Measurements from ENCODE around the gene KLRC1. TPM values are rescaled to one million over a fixed set of nuclear protein-coding genes. Genes with fewer than 3 reads are reported as not detected.
"Not testable (repeated sequence)": the region's sequence is repeated elsewhere in the genome, so short reads cannot be mapped to it uniquely, and the experiment has no call there.

KLRC1 gene
- polyA plus RNA-seq, 4 donors, result 0.58 to 4.6 (median 0.81) TPM; not detected in 1

GRCh38 chr12:10406725-10407124 is 46.5 kb downstream of the KLRC1 start:
- H3K9me3 ChIP-seq (ENCODE audit: control insufficient read depth in 2 of 2, insufficient read depth in 1 of 2, low read depth in 1 of 2, low read length in 1 of 2), result no peaks in the 10 kb centered on the region
- DNase-seq (no peak), FAIRE-seq (no peak)
- H3K27ac ChIP-seq (ENCODE audit: low read depth in 1 of 3, low read length in 2 of 3), result no peak overlapping the region
- H3K4me3 ChIP-seq (ENCODE audit: low read depth in 1 of 3, low read length in 3 of 3), result peak overlapping the region in 1 of 3 donors; percentile 16
- no peaks in the 10 kb centered on the region for H3K27me3 ChIP-seq (ENCODE audit: control insufficient read depth in 3 of 3, insufficient read depth in 3 of 3, low read length in 3 of 3)
- WGBS, 3 donors, result 60 to 69% (median 68%) methylated on average over 4 of the region's 4 CpGs
- H3K4me1 ChIP-seq (ENCODE audit: control insufficient read depth in 3 of 3, insufficient read depth in 2 of 3, low read depth in 1 of 3, low read length in 2 of 3), result no peaks in the 10 kb centered on the region
- peaks cover 0 to 2% (median 0%) of the 10 kb centered on the region in 3 donors for H3K36me3 ChIP-seq (ENCODE audit: control insufficient read depth in 3 of 3, insufficient read depth in 2 of 3, low read depth in 1 of 3, low read length in 3 of 3)

DNA sequence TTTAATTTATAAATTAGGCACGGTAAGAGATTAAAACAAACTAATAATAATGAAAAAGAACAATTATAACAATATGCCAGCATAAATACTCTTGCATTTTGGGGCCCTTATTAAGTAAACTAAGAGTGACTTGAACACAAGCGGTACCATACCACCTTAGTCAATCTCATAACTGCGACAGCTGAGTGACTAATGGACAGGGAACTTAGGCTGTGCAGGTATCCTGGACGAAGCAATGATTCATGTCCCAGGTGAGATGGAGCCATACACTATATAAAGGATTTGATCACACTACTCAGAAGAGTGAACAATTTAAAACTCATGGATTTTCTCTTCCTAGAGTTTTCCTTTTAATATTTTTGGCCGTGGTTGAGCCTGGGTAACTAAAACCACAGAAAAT is 47.9 kb downstream of the KLRC1 start:
- no peak overlapping the region for H3K27ac ChIP-seq (ENCODE audit: low read depth in 1 of 3, low read length in 2 of 3)
- H3K27me3 ChIP-seq (ENCODE audit: control insufficient read depth in 3 of 3, insufficient read depth in 3 of 3, low read length in 3 of 3), result no peaks in the 10 kb centered on the region
- peaks cover 0 to 2% (median 0%) of the 10 kb centered on the region in 3 donors for H3K36me3 ChIP-seq (ENCODE audit: control insufficient read depth in 3 of 3, insufficient read depth in 2 of 3, low read depth in 1 of 3, low read length in 3 of 3)
- DNase-seq (no peak), FAIRE-seq (no peak)
- WGBS, 3 donors, result 86 to 90% (median 87%) methylated on average over 5 of the region's 5 CpGs
- H3K4me1 ChIP-seq (ENCODE audit: control insufficient read depth in 3 of 3, insufficient read depth in 2 of 3, low read depth in 1 of 3, low read length in 2 of 3), result no peaks in the 10 kb centered on the region
- no peak overlapping the region for H3K4me3 ChIP-seq (ENCODE audit: low read depth in 1 of 3, low read length in 3 of 3)
- no peaks in the 10 kb centered on the region for H3K9me3 ChIP-seq (ENCODE audit: control insufficient read depth in 2 of 2, insufficient read depth in 1 of 2, low read depth in 1 of 2, low read length in 1 of 2)

DNA sequence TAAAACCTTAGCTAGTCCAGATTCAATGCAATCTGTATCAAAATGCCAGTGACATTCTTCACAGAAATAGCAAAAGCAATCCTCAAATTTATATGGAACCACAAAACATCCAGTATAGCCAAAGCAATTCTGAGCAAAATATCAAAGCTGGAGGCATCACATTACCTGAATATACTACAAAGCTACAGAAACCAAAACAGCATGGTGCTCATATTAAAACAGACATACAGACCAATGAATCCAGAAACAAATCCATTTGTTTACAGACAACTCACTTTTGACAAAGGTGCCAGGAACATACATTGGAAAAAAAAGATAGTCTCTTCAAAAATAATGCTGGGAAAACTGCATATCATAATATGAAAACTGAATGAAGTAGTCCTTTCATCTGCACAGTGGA is 48.4 kb downstream of the KLRC1 start:
- Histone ChIP-seq H3K27me3 (ENCODE audit: control insufficient read depth in 3 of 3, insufficient read depth in 3 of 3, low read length in 3 of 3) (no peaks in the 10 kb centered on the region), H3K9me3 (ENCODE audit: control insufficient read depth in 2 of 2, insufficient read depth in 1 of 2, low read depth in 1 of 2, low read length in 1 of 2) (no peaks in the 10 kb centered on the region), H3K4me1 (ENCODE audit: control insufficient read depth in 3 of 3, insufficient read depth in 2 of 3, low read depth in 1 of 3, low read length in 2 of 3) (no peaks in the 10 kb centered on the region), H3K36me3 (ENCODE audit: control insufficient read depth in 3 of 3, insufficient read depth in 2 of 3, low read depth in 1 of 3, low read length in 3 of 3) (peaks cover 0 to 2% (median 0%) of the 10 kb centered on the region in 3 donors), H3K27ac (ENCODE audit: low read depth in 1 of 3, low read length in 2 of 3) (no peak overlapping the region), H3K4me3 (ENCODE audit: low read depth in 1 of 3, low read length in 3 of 3) (no peak overlapping the region)
- FAIRE-seq (no peak), DNase-seq (no peak)

DNA sequence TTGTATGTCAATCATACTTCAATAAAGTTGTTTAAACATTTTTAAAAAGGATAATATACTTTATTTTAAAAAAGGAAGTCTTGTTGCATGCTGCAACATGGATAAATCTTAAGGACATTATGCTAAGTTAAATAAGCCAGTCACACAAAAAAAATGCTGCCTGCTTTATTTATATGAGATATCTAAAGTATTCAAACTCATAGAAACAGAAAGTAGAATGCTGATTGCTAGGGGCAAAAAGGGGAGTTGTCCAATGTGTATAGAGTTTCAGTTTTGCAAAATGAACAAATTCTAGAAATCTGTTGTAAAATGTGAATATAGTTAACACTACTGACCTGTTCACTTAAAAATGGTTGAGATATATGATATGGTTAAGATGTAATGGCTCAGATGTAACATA is 52.3 kb downstream of the KLRC1 start:
- Histone ChIP-seq H3K4me1 (ENCODE audit: control insufficient read depth in 3 of 3, insufficient read depth in 2 of 3, low read depth in 1 of 3, low read length in 2 of 3) (no peaks in the 10 kb centered on the region), H3K36me3 (ENCODE audit: control insufficient read depth in 3 of 3, insufficient read depth in 2 of 3, low read depth in 1 of 3, low read length in 3 of 3) (peaks cover 0 to 2% (median 0%) of the 10 kb centered on the region in 3 donors), H3K4me3 (ENCODE audit: low read depth in 1 of 3, low read length in 3 of 3) (no peak overlapping the region), H3K9me3 (ENCODE audit: control insufficient read depth in 2 of 2, insufficient read depth in 1 of 2, low read depth in 1 of 2, low read length in 1 of 2) (no peaks in the 10 kb centered on the region), H3K27me3 (ENCODE audit: control insufficient read depth in 3 of 3, insufficient read depth in 3 of 3, low read length in 3 of 3) (no peaks in the 10 kb centered on the region), H3K27ac (ENCODE audit: low read depth in 1 of 3, low read length in 2 of 3) (no peak overlapping the region)
- FAIRE-seq, result no peak
- no peak for DNase-seq

DNA sequence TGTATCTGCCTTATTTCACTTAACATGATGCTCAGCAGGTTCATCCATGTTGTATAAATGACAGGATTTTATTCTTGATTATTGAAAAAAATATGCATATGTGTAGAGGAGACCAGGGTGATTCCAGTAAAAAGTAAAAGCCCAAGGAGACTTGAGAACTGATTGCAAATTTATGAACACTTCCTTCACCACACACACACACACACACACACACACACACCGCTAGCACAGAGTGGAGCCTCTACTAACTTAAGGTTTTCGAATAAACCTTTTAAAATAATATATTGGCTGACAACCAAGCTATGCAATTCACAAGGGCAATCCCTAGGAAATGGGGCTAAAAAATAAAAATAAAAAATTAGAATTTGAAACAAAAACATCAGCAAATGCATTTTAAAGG is 55.0 kb downstream of the KLRC1 start:
- no peak for FAIRE-seq
- Histone ChIP-seq H3K27me3 (ENCODE audit: control insufficient read depth in 3 of 3, insufficient read depth in 3 of 3, low read length in 3 of 3) (no peaks in the 10 kb centered on the region), H3K4me1 (ENCODE audit: control insufficient read depth in 3 of 3, insufficient read depth in 2 of 3, low read depth in 1 of 3, low read length in 2 of 3) (peaks cover 0 to 4% (median 0%) of the 10 kb centered on the region in 3 donors), H3K4me3 (ENCODE audit: low read depth in 1 of 3, low read length in 3 of 3) (no peak overlapping the region), H3K36me3 (ENCODE audit: control insufficient read depth in 3 of 3, insufficient read depth in 2 of 3, low read depth in 1 of 3, low read length in 3 of 3) (no peaks in the 10 kb centered on the region), H3K27ac (ENCODE audit: low read depth in 1 of 3, low read length in 2 of 3) (no peak overlapping the region), H3K9me3 (ENCODE audit: control insufficient read depth in 2 of 2, insufficient read depth in 1 of 2, low read depth in 1 of 2, low read length in 1 of 2) (no peaks in the 10 kb centered on the region)
- 86 to 98% (median 87%) methylated on average over 2 of the region's 2 CpGs for WGBS, 3 donors
- no peak for DNase-seq

DNA sequence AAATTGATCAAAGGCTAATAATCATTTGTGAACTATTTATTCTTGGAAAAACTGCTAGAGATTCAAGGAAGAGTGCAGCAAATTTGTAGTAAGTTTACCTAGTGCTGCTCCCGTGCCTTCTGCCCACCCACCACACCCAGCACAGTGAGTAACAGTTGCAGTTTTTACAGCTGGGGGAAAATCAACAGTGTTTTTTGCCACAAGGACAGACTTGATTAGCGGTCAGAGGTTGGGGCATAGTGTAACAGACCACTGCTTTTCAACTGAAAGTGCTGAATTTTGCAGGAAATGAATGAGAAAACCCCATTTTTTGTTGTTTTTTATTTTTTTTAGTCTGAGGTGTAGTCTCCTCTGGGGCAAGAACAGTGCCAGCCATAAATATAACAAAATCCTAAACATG is 55.9 kb downstream of the KLRC1 start:
- Histone ChIP-seq H3K27me3 (ENCODE audit: control insufficient read depth in 3 of 3, insufficient read depth in 3 of 3, low read length in 3 of 3) (no peaks in the 10 kb centered on the region), H3K9me3 (ENCODE audit: control insufficient read depth in 2 of 2, insufficient read depth in 1 of 2, low read depth in 1 of 2, low read length in 1 of 2) (no peaks in the 10 kb centered on the region), H3K27ac (ENCODE audit: low read depth in 1 of 3, low read length in 2 of 3) (no peak overlapping the region), H3K4me3 (ENCODE audit: low read depth in 1 of 3, low read length in 3 of 3) (no peak overlapping the region), H3K4me1 (ENCODE audit: control insufficient read depth in 3 of 3, insufficient read depth in 2 of 3, low read depth in 1 of 3, low read length in 2 of 3) (peaks cover 0 to 4% (median 0%) of the 10 kb centered on the region in 3 donors), H3K36me3 (ENCODE audit: control insufficient read depth in 3 of 3, insufficient read depth in 2 of 3, low read depth in 1 of 3, low read length in 3 of 3) (no peaks in the 10 kb centered on the region)
- DNase-seq, result peak in 1 of 2 donors; percentile 19
- WGBS, 3 donors, result 37 to 70% (median 49%) methylated on average over 2 of the region's 2 CpGs
- FAIRE-seq, result no peak

- not testable (repeated sequence) for H3K36me3 ChIP-seq (ENCODE audit: control insufficient read depth in 3 of 3, insufficient read depth in 2 of 3, low read depth in 1 of 3, low read length in 3 of 3); H3K4me3 ChIP-seq (ENCODE audit: low read depth in 1 of 3, low read length in 3 of 3); H3K9me3 ChIP-seq (ENCODE audit: control insufficient read depth in 2 of 2, insufficient read depth in 1 of 2, low read depth in 1 of 2, low read length in 1 of 2); H3K4me1 ChIP-seq (ENCODE audit: control insufficient read depth in 3 of 3, insufficient read depth in 2 of 3, low read depth in 1 of 3, low read length in 2 of 3); DNase-seq; FAIRE-seq; H3K27me3 ChIP-seq (ENCODE audit: control insufficient read depth in 3 of 3, insufficient read depth in 3 of 3, low read length in 3 of 3)
- 73 to 87% (median 81%) methylated on average over 15 of the region's 15 CpGs for WGBS, 3 donors
- H3K27ac ChIP-seq (ENCODE audit: low read depth in 1 of 3, low read length in 2 of 3), result peak overlapping the region in 2 of 3 donors; percentile 36 to 63
Observed at GRCh38 chr12:10396176-10396575, 57.0 kb downstream of the KLRC1 start.

Other genes starting within 250 kb of the KLRC1 start
- 10 to 100 TPM; 38.9 to 59.4 (median 56.3) TPM for gene GABARAPL1, start 240.5 kb downstream of the KLRC1 start, polyA plus RNA-seq
- 1 to 10 TPM in 2 of 4 donors, under 1 TPM in 1, not detected in 1; 0.72 to 3.0 (median 1.4) TPM for gene KLRD1, start 145.5 kb downstream of the KLRC1 start, polyA plus RNA-seq
- gene KLRK1, start 63.3 kb downstream of the KLRC1 start, polyA plus RNA-seq, result 1 to 10 TPM in 3 of 4 donors, not detected in 1; 3.3 to 5.9 (median 3.4) TPM
- under 1 TPM in 2 of 4 donors, not detected in 2; 0.06 to 0.66 TPM for gene KLRC4, start 43.6 kb downstream of the KLRC1 start, polyA plus RNA-seq
- under 1 TPM in 2 of 4 donors, not detected in 2; 0.37 to 0.46 TPM for gene KLRC3, start 32.8 kb downstream of the KLRC1 start, polyA plus RNA-seq
- gene KLRC2, start 17.4 kb downstream of the KLRC1 start, polyA plus RNA-seq, result 1 to 10 TPM in 2 of 4 donors, under 1 TPM in 1, not detected in 1; 0.36 to 2.4 (median 1.0) TPM
- 1 to 10 TPM in 1 of 4 donors, under 1 TPM in 2, not detected in 1; 0.51 to 4.0 (median 0.89) TPM for gene EIF2S3B, start 52.5 kb upstream of the KLRC1 start, polyA plus RNA-seq
- 10 to 100 TPM in 3 of 4 donors, 1 to 10 TPM in 1; 4.9 to 27.7 (median 20.7) TPM for gene MAGOHB, start 160.2 kb upstream of the KLRC1 start, polyA plus RNA-seq
- gene STYK1, start 220.7 kb upstream of the KLRC1 start, polyA plus RNA-seq, result 1 to 10 TPM; 1.9 to 8.1 (median 4.8) TPM